Naive thymus-derived CD4-positive, alpha-beta T cell (primary cell): ENCODE data around the gene MBP. TPM values are rescaled to one million over a fixed set of nuclear protein-coding genes. Genes with fewer than 3 reads are reported as not detected.

ENCODE experiments used
- ATAC-seq: fragments of 150-1000 bp; cut with Tn5 transposase; 2 replicates; pipeline ENCODE4 v1.10.0; 2021; ENCODE audit warnings: mild to moderate bottlenecking, moderate library complexity
- CTCF ChIA-PET: fragments of 350-600 bp; sonication (Branson Sonifier 250); formaldehyde crosslinking; loops from one replicate; lab custom pipeline; 2021; ENCODE audit warnings: antibody characterized with exemption; lab: Charles Lee
- POLR2A ChIA-PET: fragments of 350-600 bp; sonication (Branson Sonifier 250); formaldehyde crosslinking; loops from one replicate; lab custom pipeline; 2021; ENCODE audit warnings: antibody characterized with exemption, inconsistent platforms; lab: Charles Lee
- DNase-seq, 9 donors: peaks; one replicate each; pipeline versions ENCODE4 v3.0.0 to v3.0.0-alpha.2; 2020 to 2022; ENCODE audit warnings: mixed read lengths in 1 of 9
- H3K27ac ChIP-seq: one replicate; pipeline ENCODE4 v1.7.0; 2013; ENCODE audit warnings: mild to moderate bottlenecking, low read depth, low read length, moderate library complexity
- H3K27me3 ChIP-seq, 2 donors: one replicate each; pipeline ENCODE4 v1.7.0; 2013; ENCODE audit warnings: low read length in 2 of 2, mild to moderate bottlenecking in 2 of 2, moderate library complexity in 2 of 2; ENCODE audit not compliant: control insufficient read depth in 2 of 2, insufficient read depth in 2 of 2
- H3K36me3 ChIP-seq, 3 experiments: 1 replicate in 2 of 3; 2 replicates in 1 of 3; pipeline ENCODE4 v1.7.0; 2013; ENCODE audit warnings: low read length in 3 of 3, mild to moderate bottlenecking in 3 of 3, moderate library complexity in 1 of 3; ENCODE audit not compliant: insufficient read depth in 3 of 3, control insufficient read depth in 2 of 3
- H3K4me1 ChIP-seq, 2 donors: one replicate each; pipeline ENCODE4 v1.7.0; 2013; ENCODE audit warnings: low read length in 2 of 2, mild to moderate bottlenecking in 2 of 2, moderate library complexity in 1 of 2; ENCODE audit not compliant: control insufficient read depth in 2 of 2, insufficient read depth in 2 of 2
- H3K4me3 ChIP-seq: 2 replicates; pipeline ENCODE4 v1.7.0; 2013; ENCODE audit warnings: mild to moderate bottlenecking, low read length
- H3K9me3 ChIP-seq, 3 experiments: 1 replicate in 2 of 3; 2 replicates in 1 of 3; pipeline ENCODE4 v1.7.0; 2013; ENCODE audit warnings: low read length in 3 of 3; ENCODE audit not compliant: control insufficient read depth in 2 of 3
- H3K27ac Mint-ChIP-seq, 9 donors: one replicate each; pipeline ENCODE4 v1.8.0; 2020 to 2022; ENCODE audit warnings: mixed read lengths in 9 of 9, mild to moderate bottlenecking in 8 of 9, moderate library complexity in 5 of 9, inconsistent platforms in 2 of 9
- H3K27me3 Mint-ChIP-seq, 5 donors: one replicate each; pipeline ENCODE4 v1.8.0; 2021 to 2022; ENCODE audit warnings: mixed read lengths in 5 of 5, mild to moderate bottlenecking in 1 of 5
- H3K36me3 Mint-ChIP-seq, 5 donors: one replicate each; pipeline ENCODE4 v1.8.0; 2020 to 2022; ENCODE audit warnings: mixed read lengths in 5 of 5, mild to moderate bottlenecking in 3 of 5, inconsistent platforms in 1 of 5
- H3K4me1 Mint-ChIP-seq, 7 donors: one replicate each; pipeline ENCODE4 v1.8.0; 2020 to 2022; ENCODE audit warnings: mixed read lengths in 7 of 7, mild to moderate bottlenecking in 3 of 7, inconsistent platforms in 1 of 7
- H3K4me3 Mint-ChIP-seq, 10 donors: one replicate each; pipeline ENCODE4 v1.8.0; 2020 to 2022; ENCODE audit warnings: mild to moderate bottlenecking in 10 of 10, mixed read lengths in 10 of 10, moderate library complexity in 6 of 10, inconsistent platforms in 2 of 10
- H3K9me3 Mint-ChIP-seq, 11 donors: one replicate each; pipeline ENCODE4 v1.8.0; 2020 to 2022; ENCODE audit warnings: mixed read lengths in 11 of 11, mild to moderate bottlenecking in 4 of 11, inconsistent platforms in 1 of 11, moderate library complexity in 1 of 11
- intact Hi-C, 2 donors: fragments of 100-400 bp; cut with micrococcal nuclease; formaldehyde crosslinking; loops; one replicate each; pipeline ENCODE4 v1.15.1; 2023
- polyA plus RNA-seq, 2 donors: library from polyadenylated mRNA; unstranded; fragments of 300-500 nt; fragmentation: Illumina TruSeq; gene quantifications; one replicate each; pipeline ENCODE4 v1.2.3, GENCODE V29; 2021
- total RNA-seq, 6 experiments: library from RNA in 5 of 6; stranded (reverse) in 5 of 6; gene quantifications; 1 replicate in 5 of 6; 2 replicates in 1 of 6; pipeline ENCODE4 v1.2.3 and lab custom pipeline; 2021 to 2026

MBP gene
- total and polyA plus RNA-seq, 7 experiments from 2014 or later, result 88.3 to 152 (median 107) TPM

DNA sequence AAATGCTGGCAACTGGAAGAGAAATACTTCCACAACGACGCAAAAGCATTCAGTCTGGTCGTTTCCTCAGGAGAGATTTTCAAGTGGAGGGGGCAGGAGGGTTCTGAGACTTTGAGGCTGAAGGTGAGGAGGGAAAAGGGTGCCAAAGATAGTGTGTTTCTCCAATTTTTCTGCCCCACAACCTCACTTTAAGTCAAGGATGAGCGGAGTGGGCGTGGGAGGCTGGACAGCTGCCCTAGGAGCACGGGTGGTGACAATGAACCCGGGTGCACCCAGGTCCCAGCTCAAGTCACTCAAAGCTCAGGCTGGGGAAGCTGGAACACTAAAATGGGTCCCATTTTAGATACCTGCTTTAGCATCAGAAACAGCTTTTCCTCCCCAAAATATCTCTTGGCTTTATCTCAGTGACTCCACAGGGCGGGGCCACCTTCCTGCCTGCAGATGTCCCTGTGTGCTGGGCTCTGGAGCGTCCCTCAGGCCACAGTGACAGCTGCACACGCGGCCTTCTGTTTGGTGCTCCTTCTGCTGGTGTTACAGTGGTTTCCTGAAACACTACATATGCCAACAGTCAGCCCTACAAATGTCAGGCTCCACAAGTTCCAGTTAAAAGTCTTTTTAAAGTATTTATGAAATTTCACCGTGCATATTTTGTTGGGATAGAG lies 1.4 kb upstream of the MBP start:
- ChIA-PET CTCF (no interaction called here), POLR2A (interaction anchor here (0.9 to 5.7 kb wide), 8 partner anchors 12 to 133 kb away, joined by 3 to 83 read pairs (median 8); no protein-coding TSS in a partner anchor)
- H3K27ac ChIP-seq, result peak overlapping the region; percentile 87
- DNase-seq (no peak), ATAC-seq (peak; percentile 36)
- H3K27me3 ChIP-seq, result no peaks in the 10 kb centered on the region
- Mint-ChIP-seq H3K27me3 (no peaks in the 10 kb centered on the region), H3K4me3 (peak overlapping the region; percentile 67 to 97 (median 88)), H3K36me3 (peaks cover 0 to 19% (median 2%) of the 10 kb centered on the region in 5 donors), H3K4me1 (peaks cover 35 to 56% (median 47%) of the 10 kb centered on the region in 7 donors), H3K27ac (peak overlapping the region; percentile 76 to 96 (median 91)), H3K9me3 (no peaks in the 10 kb centered on the region)
- intact Hi-C loops, result loop anchor here (1.0 to 5.0 kb wide), 6 partner anchors 9 to 311 kb away; partner anchors contain the start of gene ZNF236 (in 2 of the 2)
- H3K9me3 ChIP-seq, result no peaks in the 10 kb centered on the region
- no peak overlapping the region for H3K4me3 ChIP-seq
- peaks cover 0 to 7% (median 0%) of the 10 kb centered on the region in 3 experiments for H3K36me3 ChIP-seq
- H3K4me1 ChIP-seq, result peaks cover 19 to 32% of the 10 kb centered on the region in 2 donors

DNA sequence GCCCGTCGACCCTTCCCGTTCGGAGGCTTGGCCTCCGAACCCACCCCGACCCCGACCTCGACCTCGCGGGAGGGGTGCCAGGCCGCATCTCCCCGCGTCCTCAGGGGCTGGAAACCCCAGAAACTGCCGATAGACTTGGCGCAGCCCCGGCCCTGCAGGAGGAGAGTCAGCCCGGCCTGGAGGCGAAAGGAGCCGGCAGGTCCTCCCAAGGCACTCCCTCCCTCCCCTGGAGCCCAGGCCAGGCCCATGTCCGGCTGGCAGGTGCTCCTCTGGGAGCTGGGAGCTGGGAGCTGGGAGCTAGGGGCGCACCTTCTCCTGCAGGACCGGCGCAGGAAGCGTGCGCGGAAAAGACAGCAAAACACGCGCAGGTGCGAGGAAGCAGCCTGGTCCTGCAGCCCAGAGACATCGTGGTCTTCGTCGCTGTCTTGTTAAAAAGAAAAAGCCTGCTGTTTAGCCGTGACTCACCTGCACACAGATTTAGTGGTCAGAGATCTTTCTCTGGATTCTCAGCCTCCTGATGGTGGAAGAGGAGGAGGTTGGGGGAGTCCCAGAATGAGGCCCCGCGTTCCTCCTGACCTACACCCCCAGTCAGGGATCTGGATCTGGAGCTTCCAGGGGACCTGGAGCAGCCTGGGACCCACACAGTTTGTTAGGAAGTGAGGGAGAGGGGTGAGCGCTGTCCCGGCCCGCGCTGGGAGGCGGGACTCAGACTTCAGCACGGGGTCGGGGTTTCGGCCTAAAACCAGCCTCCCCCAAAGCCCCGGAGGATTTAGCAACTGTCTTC lies 660 bp upstream of the MBP start:
- CTCF ChIA-PET, result interaction anchor here (1.1 to 1.9 kb wide), 5 partner anchors 10 to 78 kb away, joined by 3 to 7 read pairs (median 3); no protein-coding TSS in a partner anchor

DNA sequence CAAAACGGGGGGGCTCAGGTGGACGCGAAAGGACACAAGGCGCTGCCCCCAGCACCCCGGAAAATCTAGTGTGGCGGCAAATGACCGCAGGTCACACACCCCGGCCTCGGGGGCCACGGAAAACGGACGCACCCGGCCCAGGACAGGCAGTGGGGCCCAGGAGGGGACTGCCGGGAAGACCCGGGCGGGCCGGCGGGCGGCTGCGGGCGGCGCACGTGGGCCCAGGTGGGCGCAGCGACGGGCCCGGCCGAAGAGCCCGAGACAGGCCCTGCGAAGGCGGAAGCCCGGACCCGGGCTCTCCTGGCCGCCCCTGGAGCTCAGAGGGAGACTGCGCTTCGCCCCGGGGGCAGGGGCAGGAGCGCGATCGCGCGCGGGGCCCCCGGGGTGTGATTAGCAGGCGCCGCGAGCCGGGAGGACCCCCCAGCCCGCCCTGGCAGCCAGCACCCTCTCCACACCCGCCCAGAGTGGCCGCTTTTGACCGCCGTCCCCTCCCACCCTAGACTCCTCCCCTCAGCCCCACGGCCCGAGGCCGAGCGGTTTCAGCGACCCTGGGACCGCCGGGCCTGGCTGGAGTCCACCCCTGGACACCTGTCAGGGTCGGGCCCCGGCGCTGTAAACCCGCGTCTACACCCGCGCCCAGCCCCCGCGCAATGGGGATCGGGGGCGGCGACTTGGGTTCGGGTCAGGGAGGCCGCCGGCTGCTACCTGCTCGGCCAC lies 773 bp downstream of the MBP start:
- peaks cover 0 to 35% (median 8%) of the 10 kb centered on the region in 5 donors for H3K36me3 Mint-ChIP-seq

More for the DNA sequence above, 660 bp upstream of the MBP start:
- Histone ChIP-seq H3K4me1 (peaks cover 26 to 39% of the 10 kb centered on the region in 2 donors), H3K4me3 (peak overlapping the region; percentile 66), H3K9me3 (no peaks in the 10 kb centered on the region), H3K36me3 (peaks cover 0 to 7% (median 0%) of the 10 kb centered on the region in 3 experiments), H3K27me3 (no peaks in the 10 kb centered on the region), H3K27ac (peak overlapping the region; percentile 87)
- ATAC-seq (no peak), DNase-seq (peak in 2 of 9 donors; percentile 29)
- H3K27ac Mint-ChIP-seq, result peak overlapping the region; percentile 76 to 96 (median 91)
- POLR2A ChIA-PET, result interaction anchor here (0.9 to 5.7 kb wide), 16 partner anchors 10 to 412 kb away, joined by 3 to 83 read pairs (median 10); no protein-coding TSS in a partner anchor
- peaks cover 38 to 64% (median 55%) of the 10 kb centered on the region in 7 donors for H3K4me1 Mint-ChIP-seq
- no peaks in the 10 kb centered on the region for H3K27me3 Mint-ChIP-seq
- no peaks in the 10 kb centered on the region for H3K9me3 Mint-ChIP-seq
- intact Hi-C loops, result loop anchor here (1.0 to 5.0 kb wide), 4 partner anchors 14 to 310 kb away; partner anchors contain the start of gene ZNF236 (in 2 of the 2)
- H3K4me3 Mint-ChIP-seq, result peak overlapping the region; percentile 67 to 97 (median 88)
- peaks cover 0 to 24% (median 3%) of the 10 kb centered on the region in 5 donors for H3K36me3 Mint-ChIP-seq

DNA sequence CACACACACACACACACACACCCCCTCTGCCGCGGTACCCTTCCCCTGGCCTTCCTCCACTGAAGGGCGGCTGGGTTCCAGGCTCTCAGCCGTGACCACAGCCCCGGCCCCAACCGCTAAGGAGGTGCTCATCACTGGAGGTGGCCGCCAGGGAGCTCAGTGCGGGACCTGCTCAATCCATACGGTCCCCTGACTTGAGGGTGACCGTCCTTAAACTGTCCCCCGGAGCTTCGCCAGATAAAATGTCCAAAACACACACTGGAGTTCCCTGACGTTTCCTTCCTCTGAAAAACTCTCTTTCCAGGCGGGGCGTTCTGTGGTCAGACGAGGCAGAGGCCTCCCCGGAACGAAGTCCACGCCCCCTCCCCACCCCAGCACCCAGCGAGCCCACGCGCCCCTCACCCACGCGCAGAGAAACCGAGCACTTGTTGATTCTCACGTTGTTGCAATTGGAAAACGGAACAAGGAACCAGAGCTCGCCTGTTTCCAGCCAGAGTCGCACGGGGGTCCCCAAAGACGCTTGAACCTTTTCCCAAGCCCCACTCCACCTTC lies 1.4 kb downstream of the MBP start:
- Mint-ChIP-seq H3K27ac (peak overlapping the region; percentile 89 to 97 (median 96)), H3K4me3 (peak overlapping the region; percentile 94 to 100 (median 97)), H3K9me3 (peaks cover 0 to 2% (median 0%) of the 10 kb centered on the region in 11 donors), H3K36me3 (peaks cover 0 to 39% (median 10%) of the 10 kb centered on the region in 5 donors), H3K27me3 (no peaks in the 10 kb centered on the region), H3K4me1 (peaks cover 54 to 76% (median 71%) of the 10 kb centered on the region in 7 donors)
- Histone ChIP-seq H3K4me3 (peak overlapping the region; percentile 66), H3K9me3 (no peaks in the 10 kb centered on the region), H3K36me3 (peaks cover 0 to 7% (median 0%) of the 10 kb centered on the region in 3 experiments), H3K27ac (peak overlapping the region; percentile 87), H3K27me3 (no peaks in the 10 kb centered on the region), H3K4me1 (peaks cover 47 to 58% of the 10 kb centered on the region in 2 donors)
- ATAC-seq (peak; percentile 35), DNase-seq (peak in 2 of 9 donors; percentile 36 to 64)
- ChIA-PET POLR2A (interaction anchor here (0.8 to 5.7 kb wide), 16 partner anchors 8 to 309 kb away, joined by 3 to 83 read pairs (median 10); partner anchors contain the start of gene ZNF236), CTCF (interaction anchor here (0.7 to 1.5 kb wide), 7 partner anchors 9 to 81 kb away, joined by 3 to 6 read pairs (median 4); no protein-coding TSS in a partner anchor)
- intact Hi-C loops, result loop anchor here in 1 of 2 donors (1.0 to 5.0 kb wide), 2 partner anchors 34 to 76 kb away; no protein-coding TSS in a partner anchor

More for the DNA sequence above, 773 bp downstream of the MBP start:
- DNase-seq (peak in 3 of 9 donors; percentile 33 to 65 (median 36)), ATAC-seq (peak; percentile 47)
- peaks cover 0 to 7% (median 0%) of the 10 kb centered on the region in 3 experiments for H3K36me3 ChIP-seq
- no peaks in the 10 kb centered on the region for H3K9me3 ChIP-seq
- Mint-ChIP-seq H3K4me3 (peak overlapping the region; percentile 94 to 100 (median 97)), H3K27ac (peak overlapping the region; percentile 89 to 97 (median 96)), H3K9me3 (peaks cover 0 to 2% (median 0%) of the 10 kb centered on the region in 11 donors), H3K27me3 (no peaks in the 10 kb centered on the region), H3K4me1 (peaks cover 49 to 70% (median 64%) of the 10 kb centered on the region in 7 donors)
- ChIA-PET CTCF (interaction anchor here (0.7 to 1.9 kb wide), 10 partner anchors 9 to 80 kb away, joined by 3 to 7 read pairs (median 4); no protein-coding TSS in a partner anchor), POLR2A (interaction anchor here (0.8 to 5.7 kb wide), 16 partner anchors 8 to 411 kb away, joined by 3 to 83 read pairs (median 10); partner anchors contain the start of gene ZNF236)
- H3K27ac ChIP-seq, result peak overlapping the region; percentile 87
- H3K27me3 ChIP-seq, result no peaks in the 10 kb centered on the region
- peak overlapping the region; percentile 66 for H3K4me3 ChIP-seq
- peaks cover 41 to 54% of the 10 kb centered on the region in 2 donors for H3K4me1 ChIP-seq
- intact Hi-C loops, result loop anchor here (1.0 to 5.0 kb wide), 10 partner anchors 8 to 309 kb away; partner anchors contain the start of gene ZNF236 (in 2 of the 2)
